Activated effector memory CD4-positive, alpha-beta T cell treated with Interleukin-2 at 50 U/mL for 16 hours (primary cell): Measurements from ENCODE around the gene ZNF778.

ENCODE experiments used
- DNase-seq: peaks from one replicate; pipeline ENCODE4 v3.0.0-alpha.2; 2020

ZNF778 gene

DNA sequence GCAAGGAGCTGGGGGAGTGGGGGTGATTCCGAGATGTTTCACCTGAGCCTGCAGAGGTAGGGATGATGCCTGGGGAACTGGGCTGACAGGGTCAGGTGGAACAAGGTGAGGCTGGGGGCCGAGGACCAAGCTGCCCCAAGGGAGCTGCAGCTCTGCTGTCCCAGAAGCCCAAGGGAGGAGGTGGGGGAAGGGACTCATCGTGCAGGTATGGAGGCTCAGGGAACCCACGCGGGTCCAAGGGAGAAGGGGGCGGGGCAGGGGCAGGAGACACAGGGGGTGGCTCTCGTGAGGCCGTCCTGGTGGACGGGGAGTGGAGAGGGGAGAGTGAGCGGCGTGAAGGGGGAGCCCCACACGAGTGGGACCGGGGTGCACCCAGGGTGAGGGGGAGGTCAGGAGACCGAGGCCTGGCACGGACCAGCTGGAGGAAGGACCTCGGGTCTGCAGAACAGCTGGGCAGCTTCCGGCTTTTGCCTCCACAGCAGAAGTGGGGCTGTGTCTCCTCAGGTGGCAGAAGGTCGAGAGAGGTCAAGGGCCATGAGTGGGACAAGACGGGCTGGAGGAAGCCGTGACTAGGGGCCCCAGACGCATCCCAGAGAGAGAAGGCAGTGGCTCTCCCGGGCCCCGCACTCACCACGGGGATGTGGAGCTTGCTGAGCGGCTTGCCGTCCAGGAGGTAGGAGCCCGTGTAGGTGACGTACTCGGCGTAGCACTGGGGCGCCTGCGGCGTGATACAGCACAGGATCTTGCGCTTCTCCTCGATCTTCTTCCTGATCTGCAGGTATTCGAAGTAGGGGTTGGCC, 61.1 kb downstream of the ZNF778 start:
- DNase-seq, result no peak

- DNase-seq, result no peak
These were observed 62.4 kb downstream of the ZNF778 start for GRCh38 chr16:89279666-89280481.

GRCh38 chr16:89280546-89281188, 63.2 kb downstream of the ZNF778 start:
- DNase-seq, result no peak

- no peak for DNase-seq
These were observed 63.7 kb downstream of the ZNF778 start for GRCh38 chr16:89281189-89281577.

GRCh38 chr16:89281829-89282228, 64.3 kb downstream of the ZNF778 start:
- DNase-seq, result no peak

GRCh38 chr16:89282523-89282922, 65.0 kb downstream of the ZNF778 start:
- DNase-seq, result no peak

DNA sequence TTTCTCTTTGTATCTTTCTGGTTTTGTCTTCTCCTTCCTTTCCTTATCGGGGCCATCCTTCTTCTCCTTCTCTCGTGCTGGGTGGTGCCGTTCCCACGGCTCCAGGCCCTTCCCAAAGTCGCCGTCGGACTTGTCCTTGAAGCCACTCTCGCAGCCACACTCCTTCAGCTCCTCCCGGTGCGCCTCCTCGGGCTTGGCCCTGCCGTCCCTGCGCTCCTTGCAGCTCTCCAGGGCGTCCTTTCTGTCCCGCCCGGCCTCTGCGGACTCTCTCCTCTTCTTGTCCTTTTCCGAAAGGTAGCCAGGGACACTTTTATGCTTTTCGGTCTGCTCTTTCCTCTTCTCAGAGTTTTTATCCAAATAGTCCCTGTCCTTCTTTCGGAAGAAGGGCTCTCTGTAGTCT, 65.9 kb downstream of the ZNF778 start:
- DNase-seq, result no peak

GRCh38 chr16:89285381-89285780, 67.9 kb downstream of the ZNF778 start:
- DNase-seq, result no peak

DNA sequence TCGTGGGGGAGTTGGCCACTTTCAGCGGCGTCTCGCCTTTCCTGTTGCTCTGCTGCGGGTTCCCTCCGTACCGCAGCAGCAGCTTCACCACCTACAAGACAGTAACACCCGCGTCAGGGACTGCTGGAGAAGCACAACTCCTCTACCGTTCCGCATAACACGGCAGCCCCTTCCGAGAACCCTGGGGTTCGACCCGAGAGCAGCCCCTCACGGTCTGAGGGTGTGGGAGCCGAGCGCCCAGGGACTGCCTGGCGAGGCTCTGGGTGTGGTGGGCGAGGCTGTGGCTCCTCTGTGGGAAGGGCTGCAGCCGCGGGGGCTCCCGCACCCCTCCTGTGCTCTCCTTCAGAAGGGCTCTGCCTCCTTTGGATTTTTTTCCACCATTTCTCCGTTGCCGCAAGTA, 68.6 kb downstream of the ZNF778 start:
- no peak for DNase-seq
